Astrocyte (in vitro differentiated cells and primary cell): ENCODE results near the gene FUCA1. TPM values are rescaled to one million over a fixed set of nuclear protein-coding genes. Genes with fewer than 3 reads are reported as not detected.
"Not testable (repeated sequence)": the region's sequence is repeated elsewhere in the genome, so short reads cannot be mapped to it uniquely, and the experiment has no call there.

Source experiments
- DNase-seq: peaks from one replicate; pipeline ENCODE4 v3.0.0-alpha.2; 2010; ENCODE audit warnings: low read depth
- FAIRE-seq: peaks from 2 replicates; lab custom pipeline; 2011; peaks lifted over from hg19 to GRCh38; lab: Jason Lieb, UNC
- H2AFZ ChIP-seq: 2 replicates; pipeline ENCODE4 v1.6.0; 2012; ENCODE audit warnings: low read depth, low read length, inconsistent platforms
- H3K27ac ChIP-seq: 2 replicates; pipeline ENCODE4 v1.5.1; 2011; ENCODE audit warnings: low read depth, low read length, inconsistent platforms
- H3K27me3 ChIP-seq: 2 replicates; pipeline ENCODE4 v1.6.0; 2011; ENCODE audit warnings: low read length, inconsistent platforms; ENCODE audit not compliant: insufficient read depth
- H3K36me3 ChIP-seq: 2 replicates; pipeline ENCODE4 v1.5.1; 2011; ENCODE audit warnings: low read length, inconsistent platforms; ENCODE audit not compliant: insufficient read depth
- H3K4me1 ChIP-seq: 2 replicates; pipeline ENCODE4 v1.5.1; 2011; ENCODE audit warnings: low read length, inconsistent platforms; ENCODE audit not compliant: insufficient read depth
- H3K4me2 ChIP-seq: 2 replicates; pipeline ENCODE4 v1.6.0; 2012; ENCODE audit warnings: low read length, inconsistent platforms
- H3K4me3 ChIP-seq: 2 replicates; pipeline ENCODE4 v1.5.1; 2011; ENCODE audit warnings: low read depth, mild to moderate bottlenecking, low read length, inconsistent platforms; ENCODE audit not compliant: insufficient read depth
- H3K79me2 ChIP-seq: 2 replicates; pipeline ENCODE4 v1.6.0; 2012; ENCODE audit warnings: mild to moderate bottlenecking, low read length, inconsistent platforms; ENCODE audit not compliant: insufficient read depth
- H3K9ac ChIP-seq: 2 replicates; pipeline ENCODE4 v1.6.0; 2012; ENCODE audit warnings: mild to moderate bottlenecking, low read length, inconsistent platforms
- H3K9me3 ChIP-seq: 2 replicates; pipeline ENCODE4 v1.5.1; 2012; ENCODE audit warnings: low read depth, mild to moderate bottlenecking, low read length, inconsistent platforms; ENCODE audit not compliant: insufficient read depth
- H4K20me1 ChIP-seq: 2 replicates; pipeline ENCODE4 v1.6.0; 2012; ENCODE audit warnings: low read length, inconsistent platforms; ENCODE audit not compliant: insufficient read depth
- H3K27ac Mint-ChIP-seq: one replicate; pipeline ENCODE4 v1.8.0; 2021; ENCODE audit warnings: mild to moderate bottlenecking, mixed read lengths; ENCODE audit not compliant: unreplicated experiment
- H3K27me3 Mint-ChIP-seq: one replicate; pipeline ENCODE4 v1.8.0; 2021; ENCODE audit warnings: low read depth, mixed read lengths; ENCODE audit not compliant: unreplicated experiment
- H3K36me3 Mint-ChIP-seq: one replicate; pipeline ENCODE4 v1.8.0; 2021; ENCODE audit warnings: low read depth, mixed read lengths; ENCODE audit not compliant: unreplicated experiment
- H3K4me1 Mint-ChIP-seq: one replicate; pipeline ENCODE4 v1.8.0; 2021; ENCODE audit warnings: low read depth, mixed read lengths; ENCODE audit not compliant: unreplicated experiment
- H3K4me3 Mint-ChIP-seq: one replicate; pipeline ENCODE4 v1.8.0; 2021; ENCODE audit warnings: mild to moderate bottlenecking, moderate library complexity, mixed read lengths; ENCODE audit not compliant: unreplicated experiment
- H3K9me3 Mint-ChIP-seq: one replicate; pipeline ENCODE4 v1.8.0; 2021; ENCODE audit warnings: mild to moderate bottlenecking, mixed read lengths; ENCODE audit not compliant: unreplicated experiment
- EZH2 ChIP-seq: IDR thresholded peaks from 2 replicates; pipeline ENCODE4 v1.6.1; 2012; ENCODE audit warnings: mild to moderate bottlenecking, low read length, inconsistent platforms; ENCODE audit not compliant: insufficient read depth
- total RNA-seq: library from RNA; stranded (reverse); gene quantifications from 2 replicates; pipeline ENCODE4 v1.2.1, GENCODE V29; 2021
- TF ChIP-seq, protein P1 (sequence below): IDR thresholded peaks from 2 replicates; pipeline ENCODE4 v1.5.1; 2011; ENCODE audit warnings: low read depth, mild to moderate bottlenecking, inconsistent platforms, low read length, moderate library complexity; ENCODE audit not compliant: insufficient read depth

FUCA1 gene
- total RNA-seq, 1 donor from 2014 or later = 10.4 TPM

DNA sequence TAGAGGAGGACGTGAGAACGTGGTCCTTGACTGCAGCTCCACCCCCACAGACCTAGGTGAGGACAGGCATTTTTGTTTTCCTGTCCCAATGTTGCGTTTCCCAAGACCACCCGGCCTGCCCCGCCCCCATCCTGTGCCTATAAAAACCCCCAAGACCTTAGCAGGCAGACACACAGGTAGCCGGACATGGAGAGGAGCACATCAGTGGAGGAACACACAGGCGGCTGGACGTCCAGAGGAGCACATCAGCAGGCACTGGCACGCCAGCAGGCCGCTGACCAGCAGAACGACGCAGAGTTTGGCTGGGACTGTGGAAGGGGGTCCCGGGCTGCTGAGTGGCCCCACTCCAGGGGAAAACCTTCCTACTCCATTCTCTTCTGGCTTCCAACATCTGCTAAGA, 30.2 kb downstream of the FUCA1 start:
- no peak overlapping the region for H3K4me3 Mint-ChIP-seq
- FAIRE-seq = no peak
- Histone ChIP-seq H3K36me3 (no peaks in the 10 kb centered on the region), H3K79me2 (no peaks in the 10 kb centered on the region), H3K4me3 (peak overlapping the region; percentile 36), H4K20me1 (no peaks in the 10 kb centered on the region), H3K27me3 (peaks cover 10% of the 10 kb centered on the region), H3K9ac (no peak overlapping the region), H3K4me2 (peak overlapping the region; percentile 85), H3K27ac (no peak overlapping the region), H3K9me3 (no peaks in the 10 kb centered on the region), H2AFZ (peak overlapping the region; percentile 84), H3K4me1 (no peaks in the 10 kb centered on the region)
- no peak for DNase-seq
- no peak for TF ChIP-seq EZH2
- TF ChIP-seq, protein P1, sequence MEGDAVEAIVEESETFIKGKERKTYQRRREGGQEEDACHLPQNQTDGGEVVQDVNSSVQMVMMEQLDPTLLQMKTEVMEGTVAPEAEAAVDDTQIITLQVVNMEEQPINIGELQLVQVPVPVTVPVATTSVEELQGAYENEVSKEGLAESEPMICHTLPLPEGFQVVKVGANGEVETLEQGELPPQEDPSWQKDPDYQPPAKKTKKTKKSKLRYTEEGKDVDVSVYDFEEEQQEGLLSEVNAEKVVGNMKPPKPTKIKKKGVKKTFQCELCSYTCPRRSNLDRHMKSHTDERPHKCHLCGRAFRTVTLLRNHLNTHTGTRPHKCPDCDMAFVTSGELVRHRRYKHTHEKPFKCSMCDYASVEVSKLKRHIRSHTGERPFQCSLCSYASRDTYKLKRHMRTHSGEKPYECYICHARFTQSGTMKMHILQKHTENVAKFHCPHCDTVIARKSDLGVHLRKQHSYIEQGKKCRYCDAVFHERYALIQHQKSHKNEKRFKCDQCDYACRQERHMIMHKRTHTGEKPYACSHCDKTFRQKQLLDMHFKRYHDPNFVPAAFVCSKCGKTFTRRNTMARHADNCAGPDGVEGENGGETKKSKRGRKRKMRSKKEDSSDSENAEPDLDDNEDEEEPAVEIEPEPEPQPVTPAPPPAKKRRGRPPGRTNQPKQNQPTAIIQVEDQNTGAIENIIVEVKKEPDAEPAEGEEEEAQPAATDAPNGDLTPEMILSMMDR = no peak
- no peaks in the 10 kb centered on the region for H3K9me3 Mint-ChIP-seq
- H3K27me3 Mint-ChIP-seq = peaks cover 16% of the 10 kb centered on the region
- no peaks in the 10 kb centered on the region for H3K4me1 Mint-ChIP-seq
- H3K27ac Mint-ChIP-seq = no peak overlapping the region
- no peaks in the 10 kb centered on the region for H3K36me3 Mint-ChIP-seq

DNA sequence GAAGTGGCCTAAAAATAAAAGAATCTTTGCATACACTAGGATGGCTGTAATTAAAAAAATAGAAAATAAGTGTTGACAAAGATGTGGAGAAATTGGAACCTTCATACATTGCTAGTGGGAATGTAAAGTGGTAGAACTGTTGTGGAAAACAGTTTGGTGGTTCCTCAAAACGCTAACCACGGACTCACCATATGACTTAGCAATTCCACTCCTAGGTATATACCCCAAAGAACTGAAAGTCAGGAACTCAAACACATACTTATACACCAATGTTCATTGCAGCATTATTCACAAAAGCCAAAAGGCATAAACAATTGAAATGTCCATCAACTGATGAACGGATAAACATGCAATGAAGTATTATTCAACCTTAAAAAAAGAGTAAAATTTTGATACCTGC, 32.1 kb downstream of the FUCA1 start:
- no peak overlapping the region for H2AFZ ChIP-seq
- FAIRE-seq = no peak
- no peaks in the 10 kb centered on the region for H4K20me1 ChIP-seq
- Mint-ChIP-seq H3K4me3 (no peak overlapping the region), H3K27ac (no peak overlapping the region), H3K4me1 (peaks cover 4% of the 10 kb centered on the region), H3K36me3 (no peaks in the 10 kb centered on the region), H3K9me3 (no peaks in the 10 kb centered on the region), H3K27me3 (peaks cover 10% of the 10 kb centered on the region)
- H3K36me3 ChIP-seq = no peaks in the 10 kb centered on the region
- H3K27me3 ChIP-seq = peaks cover 2% of the 10 kb centered on the region
- H3K4me2 ChIP-seq = no peak overlapping the region
- H3K9ac ChIP-seq = no peak overlapping the region
- no peaks in the 10 kb centered on the region for H3K79me2 ChIP-seq
- no peaks in the 10 kb centered on the region for H3K4me1 ChIP-seq
- no peaks in the 10 kb centered on the region for H3K9me3 ChIP-seq
- no peak overlapping the region for H3K4me3 ChIP-seq
- no peak overlapping the region for H3K27ac ChIP-seq
- TF ChIP-seq, protein P1 = no peak
- TF ChIP-seq EZH2 = no peak
- DNase-seq = no peak

DNA sequence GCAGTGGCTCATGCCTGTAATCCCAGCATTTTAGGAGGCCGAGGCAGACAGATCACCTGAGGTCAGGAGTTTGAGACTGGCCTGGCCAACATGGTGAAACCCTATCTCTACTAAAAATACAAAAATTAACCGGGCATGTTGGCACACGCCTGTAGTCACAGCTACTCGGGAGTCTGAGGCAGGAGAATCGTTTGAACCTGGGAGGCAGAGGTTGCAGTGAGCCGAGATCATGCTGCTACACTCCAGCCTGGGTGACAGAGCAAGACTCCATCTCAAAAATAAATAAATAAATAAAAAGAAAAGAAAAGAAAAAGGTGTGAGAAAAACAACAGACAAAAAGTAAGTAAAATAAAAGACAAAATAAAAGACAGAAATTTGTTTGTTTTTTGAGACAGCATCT, 33.9 kb downstream of the FUCA1 start:
- not testable (repeated sequence) for H3K27me3 ChIP-seq, H3K4me2 ChIP-seq, H2AFZ ChIP-seq, H3K4me3 ChIP-seq, H3K9me3 Mint-ChIP-seq, H3K36me3 ChIP-seq, H3K27ac ChIP-seq, FAIRE-seq, H3K4me3 Mint-ChIP-seq, H3K36me3 Mint-ChIP-seq, H3K27ac Mint-ChIP-seq, H3K4me1 ChIP-seq, H3K79me2 ChIP-seq, H3K4me1 Mint-ChIP-seq, H4K20me1 ChIP-seq, H3K9me3 ChIP-seq, H3K9ac ChIP-seq, DNase-seq
- peaks cover 10% of the 10 kb centered on the region for H3K27me3 Mint-ChIP-seq
